NCI-H1694 (cell line): ENCODE measurements around the gene WDR77.

ENCODE experiments used
- DNase-seq: peaks from one replicate; lab custom pipeline; 2025; lab: John Stamatoyannopoulos, UW

WDR77 gene

GRCh38 chr1:111469539-111469938 lies 20.5 kb upstream of the WDR77 start:
- no peak for DNase-seq

DNA sequence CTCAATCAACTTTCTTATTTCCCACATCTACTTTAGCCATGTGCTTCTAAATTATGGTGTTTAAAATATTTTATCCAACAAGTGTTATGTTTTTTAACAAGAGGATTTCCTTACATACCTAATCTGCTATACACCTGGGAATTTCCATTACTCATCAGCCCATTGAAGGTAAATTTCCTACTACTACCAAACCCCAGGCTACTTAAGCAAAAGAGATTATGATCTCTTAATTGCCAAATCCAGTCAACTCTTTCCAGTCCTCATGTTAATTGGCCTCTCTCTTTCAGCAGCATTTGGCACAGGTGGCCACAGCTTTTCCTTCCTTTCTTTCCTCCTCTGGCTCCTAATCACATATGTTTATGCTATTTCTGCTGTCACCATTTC lies 19.7 kb upstream of the WDR77 start:
- DNase-seq: no peak

DNA sequence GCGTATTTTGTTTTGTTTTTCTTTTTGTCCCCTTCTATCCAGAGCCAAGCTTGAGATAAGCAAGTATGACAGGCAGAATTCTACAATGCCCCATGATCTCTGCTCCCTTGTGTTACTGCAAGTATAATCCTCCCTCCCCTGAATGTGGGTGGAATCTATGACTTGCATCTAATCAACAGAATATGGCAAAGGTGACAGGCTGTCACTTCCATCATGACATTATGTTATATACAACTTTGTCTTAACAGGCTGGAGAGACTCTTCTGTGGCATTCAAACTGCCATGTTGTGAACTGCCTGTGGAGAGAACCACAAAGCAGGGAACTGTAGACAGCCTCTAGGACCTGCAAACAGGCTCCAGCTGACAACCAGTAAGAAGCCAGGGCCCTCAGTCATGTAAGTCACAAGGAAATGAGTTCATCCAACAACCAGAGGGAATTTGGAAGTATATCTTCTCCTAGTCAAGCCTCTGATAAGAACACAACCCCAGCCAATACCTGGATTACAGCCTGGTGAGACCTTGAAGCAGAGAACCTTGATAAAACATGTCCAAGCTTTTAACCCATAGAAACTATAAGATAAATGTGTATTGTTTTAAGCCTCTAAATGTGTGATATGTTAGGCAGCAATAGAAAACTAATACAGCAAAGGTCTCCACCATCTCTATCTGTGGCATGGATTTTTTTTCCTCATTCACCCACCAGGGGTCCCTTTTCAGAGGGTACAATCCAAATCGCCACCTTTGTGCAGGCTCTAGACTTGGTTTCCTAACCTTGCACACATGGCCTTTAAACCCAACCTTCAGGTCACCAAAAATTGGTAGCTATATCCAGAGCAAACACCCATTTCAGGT lies 19.0 kb upstream of the WDR77 start:
- no peak for DNase-seq

- DNase-seq: no peak
Observed at GRCh38 chr1:111466480-111466879, 17.4 kb upstream of the WDR77 start.

- DNase-seq: no peak
Observed at GRCh38 chr1:111465754-111466153, 16.7 kb upstream of the WDR77 start.

DNA sequence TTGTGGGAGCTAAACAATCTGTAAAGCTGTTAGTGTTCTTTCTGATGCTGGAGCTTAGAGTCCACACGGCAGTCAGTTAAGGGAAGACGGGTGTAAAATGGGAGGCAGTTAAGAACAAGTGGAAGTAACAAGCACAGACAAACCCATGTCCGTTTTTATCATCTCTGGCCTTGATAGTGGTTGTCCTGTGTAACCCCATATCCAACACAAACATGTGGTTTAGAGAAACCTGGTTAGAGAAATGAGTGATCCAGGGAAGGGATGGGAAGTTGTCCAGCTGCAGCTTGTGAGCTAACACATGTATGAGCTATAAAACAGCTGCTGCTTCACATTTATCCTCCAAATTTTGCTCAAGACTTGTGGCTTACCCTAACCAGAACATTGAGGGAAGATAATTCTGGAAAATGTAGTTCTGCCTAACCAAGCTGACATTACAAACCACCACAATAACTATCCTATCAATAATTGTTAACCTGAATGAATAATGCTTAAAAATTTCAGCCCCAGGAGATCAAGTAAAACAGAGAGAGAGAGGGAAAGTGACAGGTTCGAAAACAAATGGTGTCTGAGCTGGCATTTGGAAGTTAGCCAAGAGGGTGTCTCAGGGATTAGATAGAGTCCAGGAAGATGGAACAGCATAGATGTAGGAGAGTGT lies 14.1 kb upstream of the WDR77 start:
- DNase-seq: no peak

DNA sequence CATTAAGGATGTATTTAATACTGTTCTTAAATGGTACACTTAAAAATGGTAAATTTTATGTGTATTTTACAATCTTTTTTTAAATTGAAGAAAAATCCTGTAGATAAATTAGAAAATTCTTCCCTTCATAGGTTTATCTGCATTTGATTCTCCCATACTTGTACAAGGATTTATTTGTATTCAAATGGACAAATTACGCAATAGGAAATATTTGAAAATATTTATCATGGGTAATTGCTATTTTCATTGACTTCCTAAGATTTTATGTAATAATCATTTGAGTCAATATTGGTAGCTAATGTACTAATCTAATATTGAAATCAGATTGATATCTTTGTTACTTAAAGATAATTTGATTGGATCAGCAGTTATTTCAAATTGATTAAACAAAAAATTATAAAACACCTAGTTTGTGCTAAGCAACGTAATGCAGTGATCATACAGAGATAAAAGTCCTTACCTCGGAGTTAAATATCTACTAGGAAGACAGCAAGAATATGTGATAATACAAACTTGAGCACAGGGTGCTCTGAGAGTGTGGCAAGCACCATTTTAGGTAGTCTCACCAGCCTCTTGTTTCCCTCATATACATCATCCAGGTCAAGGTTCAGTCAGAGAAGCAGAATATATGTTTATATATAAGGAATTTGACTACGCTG lies 13.4 kb upstream of the WDR77 start:
- no peak for DNase-seq

DNA sequence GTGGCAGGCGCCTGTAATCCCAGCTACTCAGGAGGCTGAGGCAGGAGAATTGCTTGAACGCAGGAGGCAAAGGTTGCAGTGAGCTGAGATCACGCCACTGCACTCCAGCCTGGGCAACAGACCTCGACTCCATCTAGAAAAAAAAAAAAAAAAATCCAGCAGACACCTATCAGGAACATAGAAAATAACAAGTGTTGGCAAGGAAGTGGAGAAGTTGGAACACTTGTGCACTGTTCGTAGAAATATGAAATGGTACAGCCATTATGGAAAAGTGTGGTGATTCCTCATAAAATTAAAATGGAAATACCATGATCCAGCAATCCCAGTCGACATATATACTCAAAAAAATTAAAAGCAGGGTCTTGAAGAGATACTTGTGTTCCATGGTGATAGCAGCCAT lies 12.7 kb upstream of the WDR77 start:
- DNase-seq: no peak

- DNase-seq: no peak
Observed at GRCh38 chr1:111455642-111456031, 6.6 kb upstream of the WDR77 start.

- DNase-seq: no peak
Observed at GRCh38 chr1:111454859-111455641, 6.0 kb upstream of the WDR77 start.

GRCh38 chr1:111453706-111454105 lies 4.7 kb upstream of the WDR77 start:
- DNase-seq: no peak

- no peak for DNase-seq
Observed at GRCh38 chr1:111452581-111452980, 3.5 kb upstream of the WDR77 start.

DNA sequence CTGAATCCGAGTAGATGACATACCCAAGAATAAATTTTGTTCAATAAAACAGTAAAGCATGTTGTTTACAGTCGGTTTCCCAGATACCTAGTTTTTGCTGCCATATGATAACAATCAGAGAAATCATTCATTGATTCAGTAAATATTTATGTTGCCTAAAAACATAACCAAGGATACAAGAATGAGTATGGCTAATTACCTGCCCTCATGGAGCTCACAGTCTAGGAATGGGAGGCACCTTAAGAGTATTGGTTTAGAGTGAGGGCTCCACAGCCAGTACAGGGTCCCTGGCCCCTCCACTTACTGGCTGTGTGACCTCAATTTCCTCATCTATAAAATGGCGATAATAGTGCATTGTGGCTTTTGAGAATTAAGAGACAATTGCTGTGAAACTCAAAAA lies 1.1 kb upstream of the WDR77 start:
- DNase-seq: no peak

GRCh38 chr1:111449703-111450017 lies 604 bp upstream of the WDR77 start:
- DNase-seq: no peak

DNA sequence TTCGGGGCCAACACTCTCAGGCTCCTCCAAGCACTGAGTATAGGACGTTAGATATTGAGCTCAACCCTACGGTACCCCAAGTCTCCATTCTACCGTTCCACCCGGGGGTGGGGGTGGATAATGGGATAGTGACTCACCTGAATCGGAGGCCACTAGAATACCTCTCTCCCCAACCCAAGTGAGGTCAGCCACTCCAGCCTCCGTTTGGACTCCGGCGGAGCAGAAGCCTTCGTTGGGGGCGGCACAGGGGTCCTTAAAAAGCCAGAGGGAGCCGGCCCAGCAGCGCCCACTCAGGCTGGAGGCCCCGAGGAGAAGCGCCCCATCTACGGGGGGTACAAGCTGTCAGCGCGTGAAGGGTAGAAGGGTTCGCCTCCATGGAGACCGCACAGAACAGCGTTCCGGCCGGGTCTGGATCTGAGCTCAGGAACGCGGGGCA lies 556 bp downstream of the WDR77 start:
- no peak for DNase-seq

- no peak for DNase-seq
Observed at GRCh38 chr1:111446967-111447892, 1.8 kb downstream of the WDR77 start.

GRCh38 chr1:111446546-111446945 lies 2.5 kb downstream of the WDR77 start:
- DNase-seq: no peak

DNA sequence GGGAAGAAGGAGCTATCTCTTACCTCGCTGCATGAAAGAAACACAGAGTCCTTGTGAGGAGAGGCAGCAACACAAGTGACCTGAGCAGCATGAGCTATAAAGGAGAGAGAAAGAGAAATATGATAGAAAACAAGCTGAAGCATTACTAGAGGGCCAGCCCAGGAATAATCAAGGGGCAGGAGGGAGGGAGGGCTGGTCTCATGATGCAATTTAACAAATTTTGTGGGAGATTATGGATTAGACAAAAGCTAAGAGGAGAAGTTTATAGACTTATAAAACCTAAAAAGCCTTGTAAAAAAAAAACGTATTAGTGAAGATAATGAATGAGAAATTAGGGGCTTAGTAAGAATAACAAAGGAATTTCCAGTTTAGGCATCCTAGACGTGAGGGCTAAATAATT lies 5.0 kb downstream of the WDR77 start:
- DNase-seq: no peak

- no peak for DNase-seq
Observed at GRCh38 chr1:111442457-111442856, 6.6 kb downstream of the WDR77 start.

DNA sequence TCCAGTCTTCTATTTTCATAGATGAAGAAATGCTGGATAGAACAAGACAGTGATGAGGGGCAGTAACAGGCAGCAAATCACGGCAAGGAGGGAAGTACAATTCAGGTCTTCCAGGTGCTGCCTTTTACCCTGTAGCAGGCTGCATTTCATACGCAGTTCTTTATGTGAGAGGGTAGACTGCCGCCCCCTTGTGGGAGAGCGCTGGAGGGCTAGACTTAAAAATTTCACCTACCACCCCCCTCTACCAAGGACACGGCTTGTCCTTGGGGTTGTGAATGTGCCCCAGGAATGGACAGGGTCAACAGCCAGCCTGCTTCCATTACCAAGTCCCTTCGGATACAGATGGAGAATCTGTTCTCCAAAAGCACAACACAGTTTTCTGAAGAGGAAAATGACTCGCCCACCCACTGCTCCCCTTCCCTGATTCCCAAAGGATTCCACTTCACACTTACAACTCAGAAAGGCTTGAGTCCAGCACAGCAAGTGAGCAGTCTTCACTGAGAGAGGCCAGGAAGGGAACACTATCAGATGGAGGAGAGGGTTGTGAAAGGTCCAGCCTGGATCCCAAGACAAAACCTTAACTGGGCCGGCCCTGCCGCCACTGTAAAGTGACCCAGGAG lies 7.4 kb downstream of the WDR77 start:
- no peak for DNase-seq
